HG02884 (cell line): ENCODE data around the gene ALKBH2.

Experiments used
- ATAC-seq: cut with Tn5 transposase; IDR thresholded peaks from one replicate; pipeline ENCODE4 v1.9.1; 2021; ENCODE audit warnings: mild to moderate bottlenecking, moderate library complexity; ENCODE audit not compliant: unreplicated experiment

The ALKBH2 gene

DNA sequence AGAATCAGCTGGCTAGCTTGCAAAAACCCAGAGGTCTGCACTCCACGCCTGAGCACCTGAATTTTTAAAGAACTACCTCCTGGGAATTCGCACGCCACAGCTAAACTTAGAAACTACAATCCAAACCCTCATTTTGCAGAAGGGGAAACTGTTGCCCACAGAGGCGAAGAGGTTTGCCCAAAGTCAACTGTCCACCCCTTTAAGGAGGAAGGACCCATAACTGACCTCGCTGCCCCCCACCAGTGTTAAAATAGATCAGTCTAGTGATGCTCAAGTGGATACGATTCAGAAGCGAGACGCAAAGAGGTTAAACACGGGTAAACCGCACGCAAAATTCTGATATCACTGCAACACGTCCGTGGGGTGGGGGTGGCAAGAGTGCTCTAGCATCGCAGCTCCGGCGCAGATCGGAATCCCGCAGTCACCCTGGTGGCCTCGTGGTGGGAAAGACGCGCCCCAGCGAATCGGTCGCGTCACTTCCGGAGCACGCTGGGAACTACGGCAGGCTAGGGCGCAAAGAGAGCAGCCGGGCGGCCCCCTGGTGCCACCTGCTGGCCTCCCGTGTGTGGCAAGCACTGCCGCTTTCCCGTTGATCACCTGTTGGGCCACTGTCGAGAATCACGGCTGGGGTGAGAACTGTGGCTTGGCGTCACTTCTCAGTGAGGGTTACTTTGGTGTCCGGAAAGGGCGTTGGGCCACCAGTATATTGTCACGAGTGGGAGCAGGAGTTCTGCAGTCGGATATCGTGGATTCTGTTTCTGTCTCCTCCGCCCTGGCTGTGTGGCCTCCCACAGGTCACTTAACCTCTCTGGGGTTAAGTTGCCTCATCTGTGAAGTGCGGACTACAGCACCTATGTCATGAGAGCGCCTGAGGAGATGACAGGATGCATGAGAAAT, at the start of gene ALKBH2:
Gene ALKBH2 (minus strand): TSS at position 451 of the 897 bp plus-strand sequence. CDS start 686 bp downstream, outside the sequence.
- no peak for ATAC-seq

DNA sequence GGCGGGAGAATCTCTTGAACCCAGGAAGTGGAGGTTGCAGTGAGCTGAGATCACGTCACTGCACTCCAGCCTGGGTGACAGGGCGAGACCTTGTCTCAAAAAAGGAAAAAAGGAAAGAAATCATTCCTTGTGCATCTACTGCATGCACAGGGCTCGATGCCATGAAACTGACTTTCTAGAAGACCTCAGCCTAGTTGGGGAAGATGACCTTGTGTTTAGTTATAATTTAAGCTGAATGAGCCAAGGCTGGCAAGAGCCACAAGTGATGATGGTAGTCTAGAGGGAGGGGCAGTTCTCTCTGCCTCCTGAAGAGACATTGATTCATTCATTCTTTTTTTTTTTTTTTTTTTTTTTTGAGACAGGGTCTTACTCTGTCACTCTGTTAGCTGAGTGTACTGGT, 47.3 kb upstream of the ALKBH2 start:
- no peak for ATAC-seq

DNA sequence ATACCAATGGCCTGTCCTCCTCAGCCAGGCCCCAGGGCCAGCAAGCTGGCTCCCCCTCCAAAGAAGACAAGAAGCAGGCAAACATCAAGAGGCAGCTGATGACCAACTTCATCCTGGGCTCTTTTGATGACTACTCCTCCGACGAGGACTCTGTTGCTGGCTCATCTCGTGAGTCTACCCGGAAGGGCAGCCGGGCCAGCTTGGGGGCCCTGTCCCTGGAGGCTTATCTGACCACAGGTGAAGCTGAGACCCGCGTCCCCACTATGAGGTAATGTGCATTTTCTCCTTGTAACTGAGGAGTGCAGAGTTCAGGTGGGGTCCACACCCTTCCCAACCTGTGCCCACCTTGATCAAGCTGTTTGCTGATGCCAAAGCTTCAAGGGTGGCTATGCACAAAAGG, 46.5 kb upstream of the ALKBH2 start:
- no peak for ATAC-seq

DNA sequence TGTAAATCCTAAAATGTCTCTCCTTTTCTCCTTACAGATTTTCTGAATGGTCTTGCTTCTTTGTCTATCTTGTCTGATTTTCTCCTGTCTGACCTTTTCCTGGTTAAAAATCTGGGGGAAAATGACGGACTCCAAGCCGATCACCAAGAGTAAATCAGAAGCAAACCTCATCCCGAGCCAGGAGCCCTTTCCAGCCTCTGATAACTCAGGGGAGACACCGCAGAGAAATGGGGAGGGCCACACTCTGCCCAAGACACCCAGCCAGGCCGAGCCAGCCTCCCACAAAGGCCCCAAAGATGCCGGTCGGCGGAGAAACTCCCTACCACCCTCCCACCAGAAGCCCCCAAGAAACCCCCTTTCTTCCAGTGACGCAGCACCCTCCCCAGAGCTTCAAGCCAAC, 46.1 kb upstream of the ALKBH2 start:
- no peak for ATAC-seq

DNA sequence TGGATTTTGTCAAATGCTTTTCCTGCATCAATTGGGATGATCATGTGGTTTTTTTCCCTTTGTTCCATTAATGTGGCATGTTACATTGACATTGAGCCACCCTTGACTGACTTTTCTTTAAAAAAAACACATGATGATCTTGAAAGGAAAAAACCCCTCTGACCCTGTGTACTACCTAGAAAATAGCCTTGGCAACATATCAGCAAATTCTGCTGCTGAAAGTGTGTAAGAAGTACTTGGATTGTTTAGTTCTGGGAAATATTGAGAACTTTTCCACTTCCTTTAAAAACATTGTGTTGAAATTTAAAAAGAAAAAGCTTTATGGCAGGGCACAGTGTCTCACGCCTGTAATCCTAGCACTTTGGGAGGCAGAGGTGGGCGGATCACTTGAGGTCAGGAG, 43.8 kb upstream of the ALKBH2 start:
- ATAC-seq: no peak

DNA sequence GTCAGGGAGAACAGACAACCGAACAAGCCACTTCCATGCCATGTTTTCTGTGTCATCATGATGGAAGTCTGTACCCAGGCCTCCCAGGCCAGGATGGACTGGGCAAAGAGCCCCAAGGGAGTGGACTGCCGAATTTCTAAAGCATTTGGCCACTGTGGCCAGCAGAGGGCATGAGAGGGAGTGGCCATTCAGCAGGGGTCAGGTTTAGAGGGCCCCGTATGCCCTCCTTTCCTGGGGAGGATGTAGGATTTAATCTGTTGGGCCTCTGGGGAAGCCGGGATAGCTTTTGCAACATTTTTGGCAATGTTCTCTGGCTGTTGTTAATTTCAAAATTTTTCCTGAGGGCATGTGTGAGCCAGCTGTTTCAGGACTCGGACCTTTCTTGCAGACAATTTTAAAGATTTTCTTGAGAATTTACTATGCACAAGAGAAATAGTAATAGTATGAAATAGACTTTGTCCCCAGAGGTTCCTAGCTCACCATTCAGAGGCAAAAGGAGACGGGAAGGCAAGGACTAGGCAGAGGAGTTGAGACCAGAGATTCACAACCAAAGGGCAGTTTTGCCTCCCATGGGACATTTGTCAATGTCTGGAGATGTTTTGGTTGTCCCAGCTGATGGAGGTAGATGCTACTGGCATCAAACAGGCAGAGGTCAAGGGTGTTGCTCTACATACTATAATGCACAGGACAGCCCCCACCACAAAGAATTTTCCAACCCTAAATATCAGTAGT, 41.1 kb upstream of the ALKBH2 start:
- ATAC-seq: no peak

DNA sequence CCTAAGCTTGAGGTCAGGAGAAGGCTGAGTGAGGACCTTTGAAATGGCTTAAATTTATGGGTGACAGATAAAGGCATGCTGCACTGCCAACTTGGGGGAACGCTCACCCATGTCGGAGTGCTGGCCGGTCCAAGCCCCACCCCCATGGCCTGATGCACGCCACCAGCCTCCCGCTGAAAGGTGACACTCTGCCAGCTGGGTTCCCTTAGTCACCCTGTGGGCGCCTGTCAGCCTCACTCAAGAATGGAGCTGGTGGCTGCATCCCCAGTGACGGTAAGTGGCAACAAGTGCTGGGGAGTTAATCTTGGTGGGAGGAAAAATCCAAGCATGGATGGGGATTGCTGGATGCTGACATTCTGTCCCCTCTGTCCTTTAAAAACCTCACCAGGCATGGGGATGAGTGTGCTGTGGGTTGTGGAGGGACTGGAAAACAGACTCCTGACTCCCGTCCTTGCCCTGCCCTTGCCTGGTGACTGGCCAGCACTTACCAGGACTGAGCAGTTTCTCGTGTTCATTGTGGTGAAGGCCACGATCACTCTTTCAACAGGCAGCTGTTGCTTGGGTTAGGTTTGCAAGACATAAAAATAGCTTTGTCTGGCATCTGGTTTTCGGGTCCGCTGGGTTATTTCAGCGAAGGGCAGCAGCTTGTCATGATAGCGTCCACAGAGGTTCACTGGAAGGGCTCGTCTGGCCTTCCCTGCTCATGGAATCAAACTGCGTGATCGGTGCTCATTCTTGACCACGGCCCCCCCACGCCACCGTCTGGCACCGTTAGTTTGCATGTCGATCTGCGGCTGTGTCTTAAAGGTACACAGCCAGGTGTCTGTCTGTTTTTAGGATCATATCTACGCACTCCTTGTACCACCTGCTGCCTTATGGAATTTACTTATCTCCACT, 38.1 kb upstream of the ALKBH2 start:
- ATAC-seq: no peak

DNA sequence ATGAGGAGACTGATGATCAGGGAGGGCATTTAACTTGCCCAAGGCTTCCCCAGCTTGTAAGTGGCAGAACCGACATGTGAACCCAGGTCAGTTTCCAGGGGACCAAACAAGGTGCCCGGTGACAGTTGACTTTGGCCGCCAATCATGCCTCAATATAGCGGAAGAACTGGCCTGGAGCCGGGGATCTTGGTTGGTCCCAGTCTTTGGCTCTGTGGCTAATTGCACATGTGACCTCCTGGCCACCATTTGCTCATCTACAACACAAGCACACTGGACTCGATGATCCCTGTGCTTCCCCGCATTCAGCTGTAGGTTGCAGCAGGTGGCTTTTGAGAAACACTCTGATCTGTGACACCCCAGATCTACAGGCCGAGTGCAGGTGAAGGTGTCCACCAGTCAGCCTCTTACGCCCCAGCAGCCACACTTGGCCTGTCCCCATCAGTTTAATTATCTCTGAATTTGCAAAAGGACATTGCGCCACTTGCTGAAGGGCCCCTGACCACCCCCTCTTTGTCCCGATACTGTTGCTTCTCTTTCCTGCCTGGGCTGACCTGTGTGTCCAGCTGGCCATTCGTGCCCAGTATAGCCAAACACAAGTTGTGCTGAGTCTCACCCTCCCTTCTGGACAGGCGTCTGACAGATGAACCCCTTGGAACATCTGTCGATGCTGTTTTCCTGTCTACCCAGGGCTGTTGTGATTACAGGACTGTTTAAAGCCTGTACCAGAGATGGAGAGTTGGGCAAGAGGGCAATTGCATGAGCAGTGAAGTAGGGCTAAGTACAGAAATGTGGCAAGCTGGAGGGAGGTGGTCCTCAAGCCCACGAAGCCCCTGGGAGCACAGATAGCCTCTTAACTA, 37.3 kb upstream of the ALKBH2 start:
- ATAC-seq: no peak

DNA sequence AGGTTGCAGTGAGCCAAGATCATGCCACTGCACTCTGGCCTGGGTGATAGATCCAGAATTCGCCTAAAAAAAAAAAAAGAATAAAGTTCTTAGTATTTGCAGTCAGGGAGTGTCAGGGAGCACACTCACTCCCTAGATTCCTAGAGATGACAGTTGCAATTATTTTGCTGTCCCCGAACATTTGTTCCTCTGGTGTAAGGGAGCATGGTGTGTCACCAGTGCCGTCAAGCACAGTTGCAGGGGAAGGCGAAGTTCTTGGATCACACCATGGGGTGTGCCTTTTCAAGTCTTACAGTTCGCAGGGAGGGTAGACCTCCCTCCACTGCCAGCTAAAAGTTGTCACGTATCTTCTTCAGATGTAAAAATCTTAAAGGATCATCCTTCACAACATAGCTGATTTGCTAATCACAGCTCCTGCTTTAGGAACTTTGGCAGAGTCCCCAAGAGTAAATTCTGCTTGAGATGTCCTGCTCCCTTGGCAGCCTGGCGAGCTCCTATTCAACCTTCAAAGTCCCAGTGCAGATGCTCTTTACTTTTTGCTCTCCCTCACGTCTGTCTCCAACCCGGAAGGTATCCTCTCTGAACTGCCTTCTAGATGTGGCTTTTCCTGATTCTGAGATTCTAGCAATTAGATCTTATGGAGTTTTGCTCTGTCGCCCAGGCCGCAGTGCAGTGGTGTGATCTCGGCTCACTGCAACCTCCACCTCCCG, 34.4 kb upstream of the ALKBH2 start:
- ATAC-seq: no peak

DNA sequence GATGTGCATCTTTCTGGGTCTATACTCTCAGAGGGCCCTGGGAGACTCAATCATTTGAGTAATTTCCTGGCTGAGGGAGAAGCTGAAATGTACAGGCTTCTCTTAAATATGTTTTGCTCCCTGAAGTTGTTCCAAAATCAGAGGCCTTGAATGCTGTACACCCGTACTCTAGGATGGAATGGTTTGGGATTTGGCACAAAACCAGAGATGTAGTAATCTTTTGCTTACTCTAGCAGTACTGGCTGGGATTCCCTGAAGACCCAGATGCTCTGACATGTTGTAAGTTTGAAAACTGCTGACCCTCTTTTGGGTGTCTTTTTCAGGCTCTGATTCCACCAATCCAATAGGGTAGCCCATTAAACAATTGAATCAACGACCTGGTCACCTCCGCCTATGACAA, 33.5 kb upstream of the ALKBH2 start:
- no peak for ATAC-seq

DNA sequence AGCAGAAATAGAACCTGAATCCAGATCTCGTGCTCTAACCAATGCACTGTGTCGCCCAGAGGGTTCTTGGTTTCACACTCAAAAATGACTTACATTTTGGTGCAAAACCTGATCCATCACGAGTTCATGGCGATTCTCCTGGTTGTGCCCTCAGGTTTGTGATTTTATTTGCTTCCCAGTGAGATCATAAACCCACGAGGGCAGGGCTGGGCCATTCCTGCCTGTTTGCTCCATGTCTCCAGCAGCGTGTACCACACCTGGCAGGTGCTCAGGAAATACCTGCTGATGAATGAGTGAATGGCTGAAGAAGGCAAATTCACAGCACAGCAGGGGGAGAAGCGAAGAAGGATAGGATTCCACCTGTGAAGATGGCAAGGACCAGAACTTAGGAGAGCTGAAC, 32.5 kb upstream of the ALKBH2 start:
- no peak for ATAC-seq

DNA sequence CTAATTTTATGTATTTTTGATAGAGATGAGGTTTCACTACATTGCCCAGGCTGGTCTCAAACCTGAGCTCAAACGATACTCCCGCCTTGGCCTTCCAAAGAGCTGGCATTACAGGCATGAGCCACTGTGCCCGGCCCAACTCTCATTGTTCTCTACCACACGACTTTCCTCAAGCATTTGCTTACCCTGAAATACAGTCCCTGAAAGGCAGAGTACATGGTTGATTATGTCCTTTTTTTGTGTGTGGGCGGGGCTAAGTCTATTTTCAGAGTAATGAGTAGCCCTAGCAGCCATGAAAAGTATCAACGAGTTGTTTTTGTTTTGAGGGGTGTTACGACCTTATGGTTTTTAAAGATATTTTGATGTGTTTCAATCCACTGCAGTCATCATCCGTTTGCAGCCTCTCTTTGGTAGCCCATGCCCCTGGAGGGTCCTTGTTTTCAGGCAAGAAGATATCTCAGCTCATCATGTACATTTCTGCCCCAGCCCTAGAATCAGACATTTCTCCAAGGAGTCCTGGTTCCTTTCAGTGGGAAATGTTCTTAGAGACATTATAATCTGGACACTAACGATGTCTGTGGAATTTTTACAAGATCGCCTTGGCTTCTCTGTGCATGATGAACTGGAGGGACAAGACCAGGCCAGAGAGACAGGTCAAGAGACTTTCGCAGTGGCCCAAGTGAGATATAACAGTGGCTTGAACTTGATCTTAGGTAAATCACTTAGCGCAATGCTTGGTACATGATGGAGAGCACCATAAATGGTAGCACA, 31.8 kb upstream of the ALKBH2 start:
- ATAC-seq: no peak

DNA sequence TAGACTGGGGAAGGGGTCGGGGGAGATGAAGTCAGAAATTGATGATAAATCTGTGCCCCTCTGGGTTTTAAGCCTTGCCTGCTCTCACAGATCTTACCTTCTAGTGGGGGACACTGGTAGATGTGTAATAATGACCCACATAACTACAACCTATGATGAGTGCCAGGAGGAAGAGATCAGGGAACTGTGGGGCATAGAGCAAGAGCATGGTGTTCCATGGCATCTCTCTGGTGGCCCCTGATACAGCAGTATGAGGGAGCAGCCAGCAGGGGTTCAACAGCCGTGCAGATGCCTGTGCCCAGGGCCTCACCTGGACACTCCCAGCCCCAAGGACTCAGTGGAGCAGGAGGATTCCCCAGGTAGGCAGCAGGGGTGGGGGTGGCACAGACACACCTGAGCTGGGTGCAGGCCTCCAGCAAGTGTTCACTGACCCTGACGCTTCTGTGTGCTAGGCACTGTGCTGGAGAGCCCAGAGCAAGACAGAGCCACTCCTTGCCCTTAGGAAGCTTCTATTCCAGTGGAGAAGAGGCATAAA, 28.1 kb upstream of the ALKBH2 start:
- no peak for ATAC-seq

DNA sequence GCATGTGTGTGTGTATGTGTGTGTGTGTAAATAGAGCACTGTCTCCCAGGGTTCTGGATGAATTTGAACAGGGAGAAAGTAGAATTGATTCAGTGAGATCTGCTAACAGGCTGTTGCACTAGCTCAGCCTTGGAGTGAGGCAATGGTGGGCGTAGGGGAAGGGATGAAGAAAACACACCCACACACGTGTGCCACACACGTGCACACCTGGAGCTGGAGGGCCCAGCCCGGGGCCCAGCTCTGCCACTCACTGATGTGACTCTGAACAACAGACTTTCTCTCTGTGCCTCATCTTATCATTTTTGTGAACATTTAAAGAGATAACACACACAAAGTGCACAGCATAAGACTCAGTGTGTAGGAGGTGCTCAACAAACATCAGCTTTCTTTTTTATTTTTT, 27.3 kb upstream of the ALKBH2 start:
- ATAC-seq: no peak

DNA sequence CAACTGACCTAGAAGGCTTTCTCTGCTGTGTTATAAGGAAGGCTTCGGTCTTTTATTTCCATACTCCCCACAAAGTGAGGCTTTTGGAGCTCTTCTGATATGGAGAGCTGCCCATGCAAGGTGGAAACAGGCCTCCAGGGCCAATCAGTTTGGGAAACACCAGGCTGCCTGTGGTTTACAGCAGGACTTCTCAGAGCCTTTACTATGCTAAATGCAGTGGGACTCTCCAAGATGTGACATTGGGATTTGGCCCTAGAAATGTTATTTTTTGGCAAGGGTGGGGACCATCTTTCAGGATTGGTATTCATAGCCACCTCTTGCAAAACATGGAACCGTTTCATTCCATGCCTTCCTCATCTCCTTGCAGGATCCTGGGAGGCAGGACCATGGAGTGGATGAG, 26.8 kb upstream of the ALKBH2 start:
- no peak for ATAC-seq

DNA sequence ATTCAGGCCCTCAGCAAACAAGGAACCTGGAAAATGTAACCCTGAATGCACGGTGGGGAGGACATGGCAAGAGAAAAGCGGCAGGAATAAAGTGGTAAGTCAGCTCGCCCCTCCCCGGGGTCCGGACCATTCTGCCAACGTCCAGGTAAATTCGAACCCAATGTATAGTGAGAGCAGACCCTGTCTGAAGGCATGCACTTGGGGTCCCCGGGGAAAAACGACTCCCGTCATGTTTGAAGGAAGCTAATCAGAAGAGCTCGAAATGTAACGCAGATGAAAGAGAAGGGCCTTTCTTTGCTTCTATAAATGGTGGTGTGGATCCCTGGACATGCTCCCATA, 23.3 kb upstream of the ALKBH2 start:
- no peak for ATAC-seq

DNA sequence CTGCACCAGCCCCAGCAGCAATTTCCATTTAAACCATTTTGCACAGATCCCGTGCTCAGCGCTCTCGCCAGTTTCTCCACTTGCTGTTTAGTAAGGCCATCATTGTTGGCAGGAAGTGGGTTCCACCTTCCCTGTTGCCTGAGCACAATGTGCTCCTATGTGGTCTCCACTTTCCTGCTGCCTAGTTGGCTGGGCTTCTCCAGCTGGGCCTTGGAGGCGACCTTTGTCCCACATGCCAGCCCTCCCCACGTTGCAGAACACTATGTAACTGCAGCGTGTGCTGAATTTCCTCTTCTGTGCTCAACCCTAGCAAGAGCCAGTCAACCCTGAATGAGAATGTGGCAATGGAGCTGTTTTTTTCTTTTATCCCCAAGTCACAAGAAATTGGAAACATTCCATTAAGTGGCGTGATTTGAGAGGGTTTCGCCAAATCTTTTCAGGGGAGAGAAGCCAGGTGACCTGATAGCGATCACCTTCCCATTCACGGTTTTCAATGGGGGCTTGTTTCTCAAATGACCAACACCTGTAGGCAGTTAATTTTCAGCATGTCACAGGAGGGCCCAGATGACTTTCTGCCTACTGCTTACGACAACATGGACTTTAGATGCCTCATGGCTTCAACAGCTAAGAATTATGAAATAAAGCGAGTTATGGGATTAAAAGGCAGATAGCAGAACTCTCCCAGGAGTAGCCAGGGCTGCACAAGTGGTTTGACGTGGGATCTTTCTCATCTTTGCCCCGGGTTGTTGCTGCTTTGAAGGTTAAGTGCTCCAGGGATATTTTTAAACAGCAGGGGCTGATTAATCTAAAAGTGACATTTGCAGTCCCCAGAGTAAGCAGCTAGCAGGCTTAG, 22.7 kb upstream of the ALKBH2 start, which contains the start of gene ACACB:
Gene ACACB (plus strand): TSS at position 830 of the 853 bp plus-strand sequence. CDS start 22,819 bp downstream, outside the sequence.
- no peak for ATAC-seq

DNA sequence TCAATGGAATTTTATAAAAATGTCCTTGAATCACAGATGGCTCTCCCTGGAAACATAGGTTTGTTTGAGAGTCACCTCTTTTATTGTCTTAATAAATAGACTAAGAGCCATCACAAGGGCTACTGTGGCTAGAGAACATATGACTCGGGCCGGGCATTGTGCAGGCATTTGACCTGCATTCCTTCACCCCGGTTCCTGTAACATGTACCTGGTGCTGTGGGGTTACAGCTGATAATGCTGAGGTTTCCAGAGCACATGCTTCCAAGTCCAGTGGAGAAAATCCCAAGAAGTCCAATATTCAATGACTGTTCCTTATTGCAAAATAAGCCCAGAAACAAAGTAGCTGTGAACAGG, 22.1 kb upstream of the ALKBH2 start:
- no peak for ATAC-seq
